SK-N-MC (cell line): ENCODE results near the gene MRPS30.

Source experiments
- EZH2 ChIP-seq: fragments of 200-600 bp; sonication (generic); IDR thresholded peaks from one replicate; pipeline ENCODE4 v1.6.1; 2017; ENCODE audit warnings: antibody characterized with exemption
- FOXP2 ChIP-seq: optimal IDR thresholded peaks from 2 replicates; pipeline ENCODE3; 2011; ENCODE audit warnings: mild to moderate bottlenecking, moderate library complexity; ENCODE audit not compliant: insufficient read depth; ENCODE audit errors: extremely low read length, control extremely low read depth
- POLR2AphosphoS5 ChIP-seq: IDR thresholded peaks from 2 replicates; pipeline ENCODE4 v1.6.1; 2012; ENCODE audit warnings: mild to moderate bottlenecking, low read depth, low read length, borderline replicate concordance

DNA sequence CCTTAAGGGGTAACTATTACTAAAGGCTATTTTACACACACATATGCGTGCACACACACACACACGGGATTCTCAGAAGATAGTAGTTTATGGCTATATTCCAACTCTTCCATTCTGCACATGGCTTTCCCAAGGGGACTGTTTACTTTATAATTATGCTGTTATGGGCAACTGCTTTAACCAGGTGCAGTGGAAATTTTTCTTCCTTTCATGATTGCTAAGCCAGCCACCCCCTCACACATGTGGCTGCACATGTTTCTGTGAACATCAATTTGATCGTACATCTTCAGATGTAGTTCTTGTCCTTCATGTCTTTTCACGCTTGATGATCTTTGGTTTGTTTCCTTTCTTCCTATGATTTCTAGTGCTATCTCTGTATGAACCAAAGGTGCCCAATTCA, 37.0 kb downstream of the MRPS30 start:
- no peak for TF ChIP-seq POLR2AphosphoS5
- TF ChIP-seq EZH2 = no peak
- no peak for TF ChIP-seq FOXP2
